IMR-90 (cell line): ENCODE data around the gene MEIS1. TPM values are rescaled to one million over a fixed set of nuclear protein-coding genes. Genes with fewer than 3 reads are reported as not detected.

ENCODE experiments used
- ATAC-seq: fragments of 200-7000 bp; cut with Tn5 transposase; 2 replicates; pipeline ENCODE4 v1.9.1; 2020; ENCODE audit warnings: low read depth, mild to moderate bottlenecking, moderate library complexity
- BruUV-seq: library from RNA; stranded (reverse); fragments of 400-500 nt; replicated peaks from 2 replicates; lab custom pipeline; 2021; lab: Mats Ljungman, UMichigan
- CTCF ChIA-PET: fragments of 300-600 bp; formaldehyde crosslinking; extraction: SDS; loops from one replicate; lab custom pipeline; 2021; ENCODE audit warnings: antibody characterized with exemption; lab: Yijun Ruan, JAX
- POLR2A ChIA-PET: fragments of 300-600 bp; sonication (Branson Sonifier 250); formaldehyde crosslinking; loops from one replicate; lab custom pipeline; 2022; ENCODE audit warnings: antibody characterized with exemption; ENCODE audit not compliant: unreplicated experiment; lab: Charles Lee
- DNase-seq: peaks from one replicate; pipeline ENCODE4 v3.0.0; 2013
- H2AFZ ChIP-seq: replicated peaks from 2 replicates; pipeline ENCODE3; 2013; ENCODE audit warnings: low read length, mild to moderate bottlenecking; ENCODE audit not compliant: poor library complexity
- H2AK5ac ChIP-seq: 2 replicates; pipeline ENCODE4 v1.6.1; 2013; ENCODE audit warnings: low read depth, low read length, inconsistent platforms
- H2AK9ac ChIP-seq: replicated peaks from 2 replicates; pipeline ENCODE3; 2013; ENCODE audit warnings: mild to moderate bottlenecking, low read depth, low read length, moderate library complexity; ENCODE audit not compliant: poor library complexity
- H2BK120ac ChIP-seq: 2 replicates; pipeline ENCODE4 v1.6.1; 2013; ENCODE audit warnings: low read depth, low read length, inconsistent platforms
- H2BK15ac ChIP-seq: 3 replicates; pipeline ENCODE4 v1.6.1; 2013; ENCODE audit warnings: low read depth, low read length, inconsistent platforms
- H2BK20ac ChIP-seq: 2 replicates; pipeline ENCODE4 v1.6.1; 2013; ENCODE audit warnings: low read depth, mild to moderate bottlenecking, inconsistent platforms, low read length, moderate library complexity
- H2BK5ac ChIP-seq: 2 replicates; pipeline ENCODE4 v1.6.1; 2013; ENCODE audit warnings: mild to moderate bottlenecking, low read depth, low read length, inconsistent platforms; ENCODE audit not compliant: poor library complexity, severe bottlenecking
- H3K14ac ChIP-seq: replicated peaks from 2 replicates; pipeline ENCODE4 v1.6.1; 2013; ENCODE audit warnings: low read depth, low read length, inconsistent platforms
- H3K18ac ChIP-seq: 2 replicates; pipeline ENCODE4 v1.6.1; 2013; ENCODE audit warnings: low read depth, low read length, control low read depth
- H3K23ac ChIP-seq: 2 replicates; pipeline ENCODE4 v1.6.1; 2013; ENCODE audit warnings: low read depth, low read length, inconsistent platforms
- H3K27ac ChIP-seq: 2 replicates; pipeline ENCODE4 v1.5.1; 2013; ENCODE audit warnings: mild to moderate bottlenecking, control low read depth, low read length; ENCODE audit not compliant: insufficient read depth
- H3K27me3 ChIP-seq: 2 replicates; pipeline ENCODE4 v1.6.1; 2013; ENCODE audit warnings: low read length; ENCODE audit not compliant: control insufficient read depth, insufficient read depth
- H3K36me3 ChIP-seq: 2 replicates; pipeline ENCODE4 v1.6.1; 2013; ENCODE audit warnings: low read length, mixed read lengths; ENCODE audit not compliant: control insufficient read depth, insufficient read depth
- H3K4ac ChIP-seq: 2 replicates; pipeline ENCODE4 v1.6.1; 2013; ENCODE audit warnings: low read depth, low read length, inconsistent platforms
- H3K4me1 ChIP-seq: 2 replicates; pipeline ENCODE4 v1.6.1; 2013; ENCODE audit warnings: low read length, mixed read lengths; ENCODE audit not compliant: control insufficient read depth, insufficient read depth
- H3K4me2 ChIP-seq: 2 replicates; pipeline ENCODE4 v1.6.1; 2013; ENCODE audit warnings: low read depth, mild to moderate bottlenecking, control low read depth, low read length, moderate library complexity
- H3K4me3 ChIP-seq: 2 replicates; pipeline ENCODE4 v1.5.1; 2013; ENCODE audit warnings: low read depth, mild to moderate bottlenecking, control low read depth, low read length, moderate library complexity; ENCODE audit not compliant: insufficient read depth
- H3K56ac ChIP-seq: 2 replicates; pipeline ENCODE4 v1.6.1; 2013; ENCODE audit warnings: low read length, inconsistent platforms; ENCODE audit not compliant: insufficient read depth; ENCODE audit errors: extremely low read depth
- H3K79me1 ChIP-seq, 2 experiments: 2 replicates each; pipeline ENCODE4 v1.6.1; 2013; ENCODE audit warnings: low read length in 2 of 2, inconsistent platforms in 1 of 2, low read depth in 1 of 2
- H3K9ac ChIP-seq: 2 replicates; pipeline ENCODE4 v1.6.1; 2013; ENCODE audit warnings: low read depth, low read length, control low read depth
- H3K9me1 ChIP-seq: 2 replicates; pipeline ENCODE4 v1.6.1; 2013; ENCODE audit warnings: low read length, inconsistent platforms; ENCODE audit not compliant: insufficient read depth
- H3K9me3 ChIP-seq: 2 replicates; pipeline ENCODE4 v1.6.1; 2013; ENCODE audit warnings: low read length; ENCODE audit not compliant: control insufficient read depth, insufficient read depth
- H4K20me1 ChIP-seq: 2 replicates; pipeline ENCODE4 v1.6.1; 2013; ENCODE audit warnings: low read length, inconsistent platforms; ENCODE audit not compliant: insufficient read depth
- H4K5ac ChIP-seq: 2 replicates; pipeline ENCODE4 v1.6.1; 2013; ENCODE audit warnings: mild to moderate bottlenecking, low read depth, low read length, control low read depth
- H4K8ac ChIP-seq, 2 experiments: 2 replicates each; pipeline ENCODE4 v1.6.1; 2013; ENCODE audit warnings: low read depth in 2 of 2, low read length in 2 of 2, control low read depth in 1 of 2, inconsistent platforms in 1 of 2
- H4K91ac ChIP-seq: 2 replicates; pipeline ENCODE4 v1.6.1; 2013; ENCODE audit warnings: low read depth, low read length, inconsistent platforms; ENCODE audit not compliant: insufficient read depth
- BHLHE40 ChIP-seq: fragments of 150-350 bp; IDR thresholded peaks from 2 replicates; pipeline ENCODE4 v1.6.1; 2016; ENCODE audit warnings: mild to moderate bottlenecking, low read depth, low read length
- FOS ChIP-seq: fragments of 150-350 bp; IDR thresholded peaks from 2 replicates; pipeline ENCODE4 v1.6.1; 2016; ENCODE audit warnings: low read depth, low read length
- MXI1 ChIP-seq: IDR thresholded peaks from 2 replicates; pipeline ENCODE4 v1.6.1; 2012; ENCODE audit warnings: low read depth, mild to moderate bottlenecking, low read length, moderate library complexity, borderline replicate concordance
- RAD21 ChIP-seq: IDR thresholded peaks from 2 replicates; pipeline ENCODE4 v1.6.1; 2012; ENCODE audit warnings: low read length, improper control_type of control experiment
- RCOR1 ChIP-seq: IDR thresholded peaks from 2 replicates; pipeline ENCODE4 v1.6.1; 2012; ENCODE audit warnings: mild to moderate bottlenecking, low read length, improper control_type of control experiment; ENCODE audit not compliant: insufficient replicate concordance
- SMC3 ChIP-seq: fragments of 150-350 bp; IDR thresholded peaks from 2 replicates; pipeline ENCODE4 v1.6.1; 2016; ENCODE audit warnings: low read depth, mild to moderate bottlenecking, antibody characterized with exemption, low read length, moderate library complexity
- WGBS, 2 experiments: methylation state at CpG; one replicate each; pipeline versions ENCODE4 v1.1.5 to v1.1.7; 2013; ENCODE audit warnings: missing lambda C conversion rate in 2 of 2; ENCODE audit not compliant: insufficient read length in 1 of 2; ENCODE audit errors: extremely low coverage in 2 of 2; 5-methylcytosine and 5-hydroxymethylcytosine counted together
- dilution Hi-C: fragments of 300-500 bp; cut with HindIII; formaldehyde crosslinking; loops from one replicate; pipeline ENCODE4 v1.14.3; 2018; ENCODE audit warnings: low sequenced_read_pairs; ENCODE audit not compliant: unreplicated experiment
- in situ Hi-C: fragments of 300-500 bp; cut with MboI; formaldehyde crosslinking; loops from 3 replicates; pipeline ENCODE4 v1.14.3; 2019; ENCODE audit warnings: low sequenced_read_pairs, inconsistent platforms, mixed read lengths
- intact Hi-C: fragments of 100-400 bp; cut with micrococcal nuclease; formaldehyde crosslinking; loops from 2 replicates; pipeline ENCODE4 v1.10.0; 2022
- polyA plus RNA-seq, 3 experiments: library from polyadenylated mRNA; depleted of rRNA; stranded (reverse); fragments of >200 nt; gene quantifications; 2 replicates each; pipeline ENCODE4 v1.2.3, GENCODE V29; 2012; ENCODE audit warnings: low replicate concordance in 1 of 3
- total RNA-seq: library from RNA; depleted of rRNA; stranded (reverse); fragments of >200 nt; gene quantifications from 2 replicates; pipeline ENCODE4 v1.2.3, GENCODE V29; 2012
- TF ChIP-seq, protein P1 (sequence below): conservative IDR thresholded peaks from 2 replicates; pipeline ENCODE4 v1.5.1; 2012; ENCODE audit warnings: mild to moderate bottlenecking, low read depth, low read length, improper control_type of control experiment

The MEIS1 gene
- total and polyA plus RNA-seq, 2 of the 4 experiments (the other 2 are of a cell fraction), result 54.4 to 157 TPM

DNA sequence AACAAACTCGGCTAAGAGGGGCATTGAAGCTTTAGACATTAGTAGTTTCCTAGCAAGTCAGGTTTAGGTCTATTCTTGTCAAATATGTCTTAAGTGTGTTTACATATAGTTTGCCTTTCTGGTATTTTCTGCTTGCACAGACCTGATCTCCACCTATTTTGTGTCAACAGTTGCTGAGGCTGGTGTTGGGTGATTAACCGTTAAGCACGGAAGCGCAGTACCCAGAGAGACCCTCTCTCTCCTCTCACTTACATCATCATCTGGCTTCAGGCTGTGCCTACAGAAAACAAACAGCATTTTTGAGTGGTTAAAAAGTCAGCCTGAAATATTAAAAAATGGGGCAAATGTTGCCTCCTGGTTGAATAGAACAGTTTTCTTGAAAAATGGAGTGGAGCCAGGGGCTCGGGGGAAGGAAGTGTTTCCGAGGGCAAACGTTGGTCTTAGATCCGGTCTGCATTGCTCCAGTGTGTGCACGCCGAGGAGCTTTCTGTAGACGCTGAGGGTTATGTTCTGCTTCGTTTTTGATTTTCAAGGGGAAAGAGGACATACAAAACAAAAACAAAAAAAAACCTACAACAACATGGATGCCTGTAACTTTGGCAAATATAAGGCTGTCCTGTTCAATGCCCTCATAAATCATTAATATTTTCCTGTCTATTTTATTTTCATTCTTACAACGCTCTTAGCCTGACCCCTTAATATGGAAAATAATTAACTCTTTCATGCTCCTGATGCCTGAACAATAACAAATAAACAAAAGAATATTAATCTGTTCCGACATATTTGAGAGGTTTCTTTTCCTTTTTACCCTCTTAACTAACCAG is 120.8 kb downstream of the MEIS1 start:
- no peak overlapping the region for H2BK120ac ChIP-seq
- DNase-seq (no peak), ATAC-seq (peak; percentile 38)
- TF ChIP-seq, protein P1, sequence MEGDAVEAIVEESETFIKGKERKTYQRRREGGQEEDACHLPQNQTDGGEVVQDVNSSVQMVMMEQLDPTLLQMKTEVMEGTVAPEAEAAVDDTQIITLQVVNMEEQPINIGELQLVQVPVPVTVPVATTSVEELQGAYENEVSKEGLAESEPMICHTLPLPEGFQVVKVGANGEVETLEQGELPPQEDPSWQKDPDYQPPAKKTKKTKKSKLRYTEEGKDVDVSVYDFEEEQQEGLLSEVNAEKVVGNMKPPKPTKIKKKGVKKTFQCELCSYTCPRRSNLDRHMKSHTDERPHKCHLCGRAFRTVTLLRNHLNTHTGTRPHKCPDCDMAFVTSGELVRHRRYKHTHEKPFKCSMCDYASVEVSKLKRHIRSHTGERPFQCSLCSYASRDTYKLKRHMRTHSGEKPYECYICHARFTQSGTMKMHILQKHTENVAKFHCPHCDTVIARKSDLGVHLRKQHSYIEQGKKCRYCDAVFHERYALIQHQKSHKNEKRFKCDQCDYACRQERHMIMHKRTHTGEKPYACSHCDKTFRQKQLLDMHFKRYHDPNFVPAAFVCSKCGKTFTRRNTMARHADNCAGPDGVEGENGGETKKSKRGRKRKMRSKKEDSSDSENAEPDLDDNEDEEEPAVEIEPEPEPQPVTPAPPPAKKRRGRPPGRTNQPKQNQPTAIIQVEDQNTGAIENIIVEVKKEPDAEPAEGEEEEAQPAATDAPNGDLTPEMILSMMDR, result no peak
- TF ChIP-seq RCOR1 (no peak), BHLHE40 (no peak), SMC3 (no peak), MXI1 (no peak), FOS (no peak), RAD21 (no peak)
- H2AK5ac ChIP-seq, result no peak overlapping the region
- peak overlapping the region; percentile 62 for H3K4me2 ChIP-seq
- peaks cover 24% of the 10 kb centered on the region for H3K4me1 ChIP-seq
- no peak overlapping the region for H3K4me3 ChIP-seq
- H3K4ac ChIP-seq, result peak overlapping the region; percentile 6; the same call in 1 of the 2 replicates
- dilution Hi-C loops, result no loop called here
- peaks cover 35 to 70% of the 10 kb centered on the region in 2 experiments for H3K79me1 ChIP-seq
- WGBS, 2 experiments, result no CpG with 5 or more reads among the region's 14 CpGs
- peaks cover 63% of the 10 kb centered on the region for H4K20me1 ChIP-seq
- in situ Hi-C loops, result no loop called here
- peaks cover 36% of the 10 kb centered on the region for H3K36me3 ChIP-seq
- POLR2A ChIA-PET, result interaction anchor here (0.6 kb wide), 2 partner anchors 126 to 1652 kb away, joined by 4 to 5 read pairs; no protein-coding TSS in a partner anchor
- no peak overlapping the region for H2AFZ ChIP-seq
- peak overlapping the region; percentile 11 for H2BK5ac ChIP-seq
- H3K9me3 ChIP-seq, result no peaks in the 10 kb centered on the region
- H3K18ac ChIP-seq, result peak overlapping the region; percentile 26; the same call in 1 of the 2 replicates
- H4K91ac ChIP-seq, result no peak overlapping the region
- peak overlapping the region; percentile 5 for H3K56ac ChIP-seq
- peaks cover 10% of the 10 kb centered on the region for H3K9me1 ChIP-seq
- H4K8ac ChIP-seq, result peak overlapping the region; percentile 3 to 37; a peak in 2 of 4 replicates
- peak overlapping the region; percentile 39; the same call in 1 of the 2 replicates for H3K9ac ChIP-seq
- peak overlapping the region; percentile 63; the same call in 1 of the 2 replicates for H3K23ac ChIP-seq
- intact Hi-C loops, result no loop called here
- H3K14ac ChIP-seq, result 0 out of 2 replicates have a peak overlapping the region, but pooled peaks have one; percentile 1
- H3K27me3 ChIP-seq, result no peaks in the 10 kb centered on the region
- BruUV-seq, result no TSS peak
- H2AK9ac ChIP-seq, result no peak overlapping the region
- peak overlapping the region; percentile 72 for H3K27ac ChIP-seq
- no peak overlapping the region for H2BK20ac ChIP-seq
- no peak overlapping the region for H2BK15ac ChIP-seq
- CTCF ChIA-PET, result no interaction called here
- H4K5ac ChIP-seq, result peak overlapping the region; percentile 59; the same call in 1 of the 2 replicates
